Hematopoietic multipotent progenitor cell treated with erythropoietin and hydrocortisone succinate and interleukin-3 and kit ligand, for 4 days (in vitro differentiated cells): Measurements from ENCODE around the gene TMEM125.

ENCODE experiments used
- DNase-seq: peaks from one replicate; pipeline ENCODE4 v3.0.0-alpha.2; 2015

Gene TMEM125

GRCh38 chr1:43294761-43295160 is 25.0 kb downstream of the TMEM125 start:
- DNase-seq: no peak

- DNase-seq: no peak
Observed at GRCh38 chr1:43296207-43296606, 26.4 kb downstream of the TMEM125 start.

GRCh38 chr1:43298055-43298454 is 28.3 kb downstream of the TMEM125 start:
- DNase-seq: no peak

GRCh38 chr1:43299101-43299500 is 29.3 kb downstream of the TMEM125 start:
- no peak for DNase-seq

- peak; percentile 27 for DNase-seq
Observed at GRCh38 chr1:43300378-43301094, 30.8 kb downstream of the TMEM125 start, which contains the start of gene TIE1. Gene TIE1 (plus strand): TSS chr1:43300982. CDS start chr1:43301072, 90 bp downstream.

- DNase-seq: no peak
Observed at GRCh38 chr1:43302201-43302600, 32.4 kb downstream of the TMEM125 start.

- no peak for DNase-seq
Observed at GRCh38 chr1:43302721-43303470, 33.1 kb downstream of the TMEM125 start.

- DNase-seq: no peak
Observed at GRCh38 chr1:43303471-43304313, 33.9 kb downstream of the TMEM125 start.

- no peak for DNase-seq
Observed at GRCh38 chr1:43304314-43304681, 34.5 kb downstream of the TMEM125 start.

GRCh38 chr1:43304771-43305300 is 35.1 kb downstream of the TMEM125 start:
- DNase-seq: no peak

GRCh38 chr1:43305461-43305860 is 35.7 kb downstream of the TMEM125 start:
- DNase-seq: no peak

- DNase-seq: no peak
Observed at GRCh38 chr1:43305926-43306687, 36.3 kb downstream of the TMEM125 start.

GRCh38 chr1:43306688-43307457 is 37.1 kb downstream of the TMEM125 start:
- no peak for DNase-seq

GRCh38 chr1:43307458-43308158 is 37.8 kb downstream of the TMEM125 start:
- no peak for DNase-seq

- DNase-seq: no peak
Observed at GRCh38 chr1:43308635-43309404, 39.0 kb downstream of the TMEM125 start.

GRCh38 chr1:43309405-43310025 is 39.7 kb downstream of the TMEM125 start:
- DNase-seq: no peak

- no peak for DNase-seq
Observed at GRCh38 chr1:43311521-43311920, 41.7 kb downstream of the TMEM125 start.

- DNase-seq: no peak
Observed at GRCh38 chr1:43312212-43312623, 42.4 kb downstream of the TMEM125 start.

- DNase-seq: no peak
Observed at GRCh38 chr1:43312663-43313515, 43.1 kb downstream of the TMEM125 start.
